Thoracic aorta (tissue), 2 donors: ENCODE data around the gene ELMO2. TPM values are rescaled to one million over a fixed set of nuclear protein-coding genes. Genes with fewer than 3 reads are reported as not detected.

Experiments
- ATAC-seq: fragments of 150-250 bp; one replicate; pipeline ENCODE4 v1.8.0; 2017; ENCODE audit warnings: low read depth; ENCODE audit not compliant: insufficient number of reproducible peaks, low FRiP score
- DNase-seq: peaks from one replicate; pipeline ENCODE4 v3.0.0-alpha.2; 2020; ENCODE audit warnings: low spot score
- H3K27ac ChIP-seq, 2 donors: fragments of 200-600 bp; sonication (generic); 1 replicate in 1 of 2; 2 replicates in 1 of 2; pipeline ENCODE4 v1.5.1; 2016; ENCODE audit warnings: mild to moderate bottlenecking in 2 of 2, moderate library complexity in 2 of 2
- H3K27me3 ChIP-seq: fragments of 200-600 bp; sonication (generic); replicated peaks from 2 replicates; pipeline ENCODE4 v1.6.0; 2016; ENCODE audit warnings: mild to moderate bottlenecking; ENCODE audit not compliant: insufficient read depth
- H3K36me3 ChIP-seq: fragments of 200-600 bp; sonication (generic); one replicate; pipeline ENCODE4 v1.5.1; 2016
- H3K4me1 ChIP-seq, 2 donors: fragments of 200-600 bp; sonication (generic); 1 replicate in 1 of 2; 2 replicates in 1 of 2; pipeline versions ENCODE4 v1.5.1 to v1.6.0; 2016; ENCODE audit warnings: low read depth in 2 of 2, mild to moderate bottlenecking in 1 of 2; ENCODE audit not compliant: control insufficient read depth in 1 of 2
- H3K4me3 ChIP-seq: fragments of 200-600 bp; sonication (generic); 2 replicates; pipeline ENCODE4 v1.5.1; 2016; ENCODE audit warnings: mild to moderate bottlenecking
- H3K9me3 ChIP-seq: fragments of 200-600 bp; sonication (generic); 2 replicates; pipeline ENCODE4 v1.5.1; 2016
- CTCF ChIP-seq: fragments of 200-600 bp; sonication (generic); IDR thresholded peaks from one replicate; pipeline ENCODE4 v1.5.1; 2019; ENCODE audit warnings: antibody characterized with exemption
- total RNA-seq, 2 donors: library from RNA; depleted of rRNA; stranded (reverse); fragments of >200 nt; gene quantifications; one replicate each; pipeline versions ENCODE4 v1.1.0 to v1.2.3, GENCODE V29; 2016

ELMO2 gene
- total RNA-seq, 2 donors from 2014 or later = 50.1 to 55.2 TPM

- ATAC-seq (no peak), DNase-seq (no peak)
- Histone ChIP-seq H3K27me3 (no peaks in the 10 kb centered on the region), H3K4me3 (peak overlapping the region; percentile 29), H3K36me3 (peaks cover 3% of the 10 kb centered on the region), H3K9me3 (no peaks in the 10 kb centered on the region), H3K4me1 (peaks cover 57 to 84% of the 10 kb centered on the region in 2 donors), H3K27ac (peak overlapping the region; percentile 76 to 89)
- TF ChIP-seq CTCF = no peak
Measured at GRCh38 chr20:46400828-46401477, 5.5 kb downstream of the ELMO2 start.

- DNase-seq (no peak), ATAC-seq (peak; percentile 77)
- Histone ChIP-seq H3K36me3 (peaks cover 3% of the 10 kb centered on the region), H3K27ac (peak overlapping the region; percentile 76 to 89), H3K9me3 (no peaks in the 10 kb centered on the region), H3K4me1 (peaks cover 55 to 86% of the 10 kb centered on the region in 2 donors), H3K27me3 (no peaks in the 10 kb centered on the region), H3K4me3 (peak overlapping the region; percentile 29)
- no peak for TF ChIP-seq CTCF
Measured at GRCh38 chr20:46400253-46400652, 6.2 kb downstream of the ELMO2 start.

- H3K36me3 ChIP-seq = peaks cover 3% of the 10 kb centered on the region
- no peak for TF ChIP-seq CTCF
- H3K27me3 ChIP-seq = no peaks in the 10 kb centered on the region
- no peaks in the 10 kb centered on the region for H3K9me3 ChIP-seq
- H3K4me1 ChIP-seq = peaks cover 50 to 88% of the 10 kb centered on the region in 2 donors
- DNase-seq (no peak), ATAC-seq (no peak)
- no peak overlapping the region for H3K4me3 ChIP-seq
- H3K27ac ChIP-seq = peak overlapping the region; percentile 76 to 89
Measured at GRCh38 chr20:46399401-46399800, 7.0 kb downstream of the ELMO2 start.

- no peak for DNase-seq
- H3K4me1 ChIP-seq = peaks cover 50 to 87% of the 10 kb centered on the region in 2 donors
- no peak for TF ChIP-seq CTCF
- peaks cover 6% of the 10 kb centered on the region for H3K36me3 ChIP-seq
- no peaks in the 10 kb centered on the region for H3K27me3 ChIP-seq
- ATAC-seq = no peak
- no peaks in the 10 kb centered on the region for H3K9me3 ChIP-seq
- no peak overlapping the region for H3K4me3 ChIP-seq
- peak overlapping the region; percentile 76 to 89 for H3K27ac ChIP-seq
Measured at GRCh38 chr20:46398963-46399362, 7.5 kb downstream of the ELMO2 start.

- ATAC-seq (no peak), DNase-seq (no peak)
- H3K9me3 ChIP-seq = no peaks in the 10 kb centered on the region
- H3K4me3 ChIP-seq = no peak overlapping the region
- TF ChIP-seq CTCF = no peak
- H3K36me3 ChIP-seq = peaks cover 32% of the 10 kb centered on the region
- peaks cover 28 to 59% of the 10 kb centered on the region in 2 donors for H3K4me1 ChIP-seq
- H3K27ac ChIP-seq = peak overlapping the region; percentile 9 to 19
- H3K27me3 ChIP-seq = no peaks in the 10 kb centered on the region
Measured at GRCh38 chr20:46396052-46396740, 10.2 kb downstream of the ELMO2 start.
